ENCODE measurements around the gene BMX. TPM values are rescaled to one million over a fixed set of nuclear protein-coding genes. Genes with fewer than 3 reads are reported as not detected.
A peak's percentile ranks its signal among the peaks of the same experiment; 100 is the strongest.

Gene BMX
- total RNA-seq, 1 experiment from 2014 or later, result not detected

DNA sequence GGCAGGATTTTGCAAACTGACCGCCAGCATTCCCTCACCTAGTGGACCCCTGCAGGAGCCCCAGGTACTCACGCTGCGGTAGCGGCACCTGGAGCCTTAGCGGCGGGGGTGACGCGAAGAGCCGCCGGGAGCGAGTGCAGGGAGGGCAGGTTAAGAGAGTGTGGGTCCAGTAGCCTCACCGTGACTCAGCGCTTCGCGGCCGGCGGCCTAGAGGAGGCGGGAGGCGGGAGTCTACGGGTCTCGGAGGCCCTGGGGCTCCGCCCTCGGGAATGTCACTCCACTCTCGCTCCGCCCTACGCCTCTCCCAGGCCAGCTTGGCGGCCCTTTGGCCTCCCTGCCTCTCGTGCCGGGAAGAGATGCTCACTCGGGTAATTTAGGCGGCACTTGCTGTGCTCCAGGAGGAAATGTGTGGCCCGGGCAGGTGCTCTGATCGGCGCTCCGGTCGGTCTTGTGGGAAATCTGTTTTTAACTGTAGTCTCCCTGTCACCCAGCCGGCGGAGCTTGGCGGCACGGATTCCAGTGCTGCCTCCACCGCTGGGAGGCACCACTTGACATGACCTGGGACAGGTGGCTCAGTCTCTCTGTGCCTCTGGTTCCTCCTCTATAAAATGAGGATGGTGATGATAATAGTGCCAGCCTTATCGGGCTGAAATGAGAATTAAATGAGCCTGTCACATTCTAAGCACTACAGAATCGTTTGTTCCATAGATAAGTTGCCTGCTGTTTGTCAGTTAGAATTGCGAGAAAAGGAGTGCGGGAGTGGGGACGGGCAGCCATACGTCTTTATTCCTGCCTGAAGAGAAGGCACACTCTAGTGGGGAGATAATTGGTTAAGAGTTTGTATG lies 7.3 kb upstream of the BMX start, which contains the start of gene PIR:
PIR (minus strand) TSS at position 216 of the 845 bp plus-strand sequence. CDS start 2,076 bp downstream, outside the sequence.
- H3K36me3 ChIP-seq (ENCODE audit: low read depth, low read length), result peaks cover 11% of the 10 kb centered on the region; the same call in 1 of the 2 replicates
- peaks cover 16% of the 10 kb centered on the region for H3K4me1 ChIP-seq (ENCODE audit: insufficient read depth, low read length)
- no peaks in the 10 kb centered on the region for H4K20me1 ChIP-seq (ENCODE audit: low read length)
- H3K9me3 ChIP-seq (ENCODE audit: low read length), result no peaks in the 10 kb centered on the region
- H3K4me2 ChIP-seq (ENCODE audit: low read length), result peak within 1 kb of the TSS; percentile 92
- no peaks in the 10 kb centered on the region for H3K9me2 ChIP-seq (replicated peaks; ENCODE audit: low read length)
- H3K27me3 ChIP-seq (ENCODE audit: low read length), result no peaks in the 10 kb centered on the region
- no peaks in the 10 kb centered on the region for H3F3A ChIP-seq (ENCODE audit: low read length, unreplicated experiment)
- peaks cover 26% of the 10 kb centered on the region for H3K79me2 ChIP-seq (ENCODE audit: low read length)
- intact Hi-C loops (cut with micrococcal nuclease), result loop anchor here (1.0 kb wide), 1 partner anchor 22 kb away; no protein-coding TSS in a partner anchor
- ATAC-seq (peak; percentile 99), DNase-seq (peak; percentile 92)
- H3K4me3 ChIP-seq (ENCODE audit: low read length), result peak within 1 kb of the TSS; percentile 84
- peak within 1 kb of the TSS; percentile 89 for H2AFZ ChIP-seq (ENCODE audit: low read length)
- TF ChIP-seq EZH2 (IDR thresholded peaks at IDR 0.05; ENCODE audit: low read length, unreplicated experiment), result no peak
- no peak for TF ChIP-seq EZH2phosphoT487 (IDR thresholded peaks at IDR 0.05; ENCODE audit: borderline replicate concordance, low read length)
- TF ChIP-seq, protein P1, sequence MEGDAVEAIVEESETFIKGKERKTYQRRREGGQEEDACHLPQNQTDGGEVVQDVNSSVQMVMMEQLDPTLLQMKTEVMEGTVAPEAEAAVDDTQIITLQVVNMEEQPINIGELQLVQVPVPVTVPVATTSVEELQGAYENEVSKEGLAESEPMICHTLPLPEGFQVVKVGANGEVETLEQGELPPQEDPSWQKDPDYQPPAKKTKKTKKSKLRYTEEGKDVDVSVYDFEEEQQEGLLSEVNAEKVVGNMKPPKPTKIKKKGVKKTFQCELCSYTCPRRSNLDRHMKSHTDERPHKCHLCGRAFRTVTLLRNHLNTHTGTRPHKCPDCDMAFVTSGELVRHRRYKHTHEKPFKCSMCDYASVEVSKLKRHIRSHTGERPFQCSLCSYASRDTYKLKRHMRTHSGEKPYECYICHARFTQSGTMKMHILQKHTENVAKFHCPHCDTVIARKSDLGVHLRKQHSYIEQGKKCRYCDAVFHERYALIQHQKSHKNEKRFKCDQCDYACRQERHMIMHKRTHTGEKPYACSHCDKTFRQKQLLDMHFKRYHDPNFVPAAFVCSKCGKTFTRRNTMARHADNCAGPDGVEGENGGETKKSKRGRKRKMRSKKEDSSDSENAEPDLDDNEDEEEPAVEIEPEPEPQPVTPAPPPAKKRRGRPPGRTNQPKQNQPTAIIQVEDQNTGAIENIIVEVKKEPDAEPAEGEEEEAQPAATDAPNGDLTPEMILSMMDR (conservative IDR thresholded peaks at IDR 0.05; ENCODE audit: low read depth, low read length), result peak; percentile 70
- peak within 1 kb of the TSS; percentile 94 for H3K9ac ChIP-seq (ENCODE audit: low read length)
- POLR2A ChIA-PET (ENCODE audit: unreplicated experiment), result interaction anchor here (0.5 to 0.6 kb wide), 3 partner anchors 19 to 675 kb away, joined by 3 to 13 read pairs (median 4); no protein-coding TSS in a partner anchor
- BruUV-seq (replicated peaks), result TSS peak; percentile 96
- peak within 1 kb of the TSS; percentile 81 for H3K27ac ChIP-seq (ENCODE audit: low read length)
- CTCF ChIA-PET, result interaction anchor here (0.6 to 1.8 kb wide), 5 partner anchors 18 to 893 kb away, joined by 3 to 8 read pairs (median 4); no protein-coding TSS in a partner anchor

DNA sequence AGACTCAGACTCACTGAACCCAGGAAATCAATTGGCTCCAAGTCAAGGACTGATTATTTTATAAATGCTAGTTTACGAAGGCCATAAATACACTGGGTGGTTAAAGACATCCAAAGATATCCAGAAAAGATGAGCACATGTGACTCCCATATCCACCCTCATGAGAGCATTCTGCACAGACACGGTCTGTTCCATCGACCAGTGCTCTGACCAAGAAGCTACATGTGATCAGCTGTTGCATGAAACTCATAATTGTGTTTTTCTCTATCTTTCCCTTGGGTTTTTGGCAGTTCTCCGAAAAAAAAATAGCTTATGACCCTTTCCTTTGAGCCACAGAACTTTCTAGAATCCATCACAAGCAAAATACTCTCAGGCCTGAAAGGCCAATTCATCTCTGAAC lies 4.8 kb upstream of the BMX start:
- H3K4me1 ChIP-seq (ENCODE audit: insufficient read depth, low read length), result peaks cover 16% of the 10 kb centered on the region
- no peak overlapping the region for H3K4me2 ChIP-seq (ENCODE audit: low read length)
- no peaks in the 10 kb centered on the region for H3K27me3 ChIP-seq (ENCODE audit: low read length)
- ATAC-seq (no peak), DNase-seq (no peak)
- no peaks in the 10 kb centered on the region for H4K20me1 ChIP-seq (ENCODE audit: low read length)
- no peak overlapping the region for H2AFZ ChIP-seq (ENCODE audit: low read length)
- no peak overlapping the region for H3K9ac ChIP-seq (ENCODE audit: low read length)
- no peak overlapping the region for H3K27ac ChIP-seq (ENCODE audit: low read length)
- H3K9me2 ChIP-seq (replicated peaks; ENCODE audit: low read length), result no peaks in the 10 kb centered on the region
- TF ChIP-seq EZH2phosphoT487 (IDR thresholded peaks at IDR 0.05; ENCODE audit: borderline replicate concordance, low read length) (no peak), EZH2 (IDR thresholded peaks at IDR 0.05; ENCODE audit: low read length, unreplicated experiment) (no peak)
- TF ChIP-seq, protein P1 (conservative IDR thresholded peaks at IDR 0.05; ENCODE audit: low read depth, low read length), result no peak
- no peak overlapping the region for H3K4me3 ChIP-seq (ENCODE audit: low read length)
- H3K9me3 ChIP-seq (ENCODE audit: low read length), result no peaks in the 10 kb centered on the region
- H3F3A ChIP-seq (ENCODE audit: low read length, unreplicated experiment), result no peaks in the 10 kb centered on the region
- no TSS peak for BruUV-seq (replicated peaks)
- peaks cover 22% of the 10 kb centered on the region for H3K79me2 ChIP-seq (ENCODE audit: low read length)
- CTCF ChIA-PET, result no interaction called here
- intact Hi-C loops (cut with micrococcal nuclease), result loop anchor here (5.0 kb wide), 1 partner anchor 176 kb away; no protein-coding TSS in a partner anchor
- 0 out of 2 replicates have a peak, but pooled peaks cover 4% of the 10 kb centered on the region for H3K36me3 ChIP-seq (ENCODE audit: low read depth, low read length)
- POLR2A ChIA-PET (ENCODE audit: unreplicated experiment), result no interaction called here

Measured in PC-3 (cell line).